ENCODE measurements around the gene IL17A. TPM values are rescaled to one million over a fixed set of nuclear protein-coding genes. Genes with fewer than 3 reads are reported as not detected.

Gene IL17A
- total RNA-seq, 1 experiment from 2014 or later, result not detected

GRCh38 chr6:52143551-52143950, 42.6 kb upstream of the IL17A start:
- intact Hi-C loops (cut with micrococcal nuclease), result no loop called here
- H3K79me2 ChIP-seq (ENCODE audit: low read length), result no peaks in the 10 kb centered on the region
- no peak for TF ChIP-seq EZH2 (IDR thresholded peaks at IDR 0.05; ENCODE audit: low read length, unreplicated experiment)
- no peak for TF ChIP-seq CTCF (conservative IDR thresholded peaks at IDR 0.05; ENCODE audit: low read depth, low read length)
- H3K9me2 ChIP-seq (replicated peaks; ENCODE audit: low read length), result no peaks in the 10 kb centered on the region
- no peak overlapping the region for H3K27ac ChIP-seq (ENCODE audit: low read length)
- no peak overlapping the region for H2AFZ ChIP-seq (ENCODE audit: low read length)
- BruUV-seq (replicated peaks), result no TSS peak
- POLR2A ChIA-PET (ENCODE audit: unreplicated experiment), result no interaction called here
- ATAC-seq (no peak), DNase-seq (no peak)
- H3K27me3 ChIP-seq (ENCODE audit: low read length), result peaks cover 25% of the 10 kb centered on the region; the same call in 1 of the 2 replicates
- H3F3A ChIP-seq (ENCODE audit: low read length, unreplicated experiment), result no peaks in the 10 kb centered on the region
- H3K36me3 ChIP-seq (ENCODE audit: low read depth, low read length), result no peaks in the 10 kb centered on the region
- no peak overlapping the region for H3K4me2 ChIP-seq (ENCODE audit: low read length)
- H3K4me1 ChIP-seq (ENCODE audit: insufficient read depth, low read length), result no peaks in the 10 kb centered on the region
- no peaks in the 10 kb centered on the region for H4K20me1 ChIP-seq (ENCODE audit: low read length)
- no peak overlapping the region for H3K4me3 ChIP-seq (ENCODE audit: low read length)
- CTCF ChIA-PET, result no interaction called here
- no peaks in the 10 kb centered on the region for H3K9me3 ChIP-seq (ENCODE audit: low read length)
- no peak overlapping the region for H3K9ac ChIP-seq (ENCODE audit: low read length)

GRCh38 chr6:52144196-52145076, 41.7 kb upstream of the IL17A start:
- TF ChIP-seq EZH2phosphoT487 (IDR thresholded peaks at IDR 0.05; ENCODE audit: borderline replicate concordance, low read length) (no peak), EZH2 (IDR thresholded peaks at IDR 0.05; ENCODE audit: low read length, unreplicated experiment) (no peak), CTCF (conservative IDR thresholded peaks at IDR 0.05; ENCODE audit: low read depth, low read length) (no peak)
- Histone ChIP-seq H3K27ac (ENCODE audit: low read length) (no peak overlapping the region), H3F3A (ENCODE audit: low read length, unreplicated experiment) (no peaks in the 10 kb centered on the region), H3K9ac (ENCODE audit: low read length) (no peak overlapping the region), H3K9me2 (replicated peaks; ENCODE audit: low read length) (no peaks in the 10 kb centered on the region), H3K4me3 (ENCODE audit: low read length) (no peak overlapping the region), H3K4me2 (ENCODE audit: low read length) (no peak overlapping the region), H3K79me2 (ENCODE audit: low read length) (no peaks in the 10 kb centered on the region), H3K4me1 (ENCODE audit: insufficient read depth, low read length) (no peaks in the 10 kb centered on the region), H4K20me1 (ENCODE audit: low read length) (no peaks in the 10 kb centered on the region), H3K9me3 (ENCODE audit: low read length) (no peaks in the 10 kb centered on the region), H3K36me3 (ENCODE audit: low read depth, low read length) (no peaks in the 10 kb centered on the region), H3K27me3 (ENCODE audit: low read length) (peaks cover 25% of the 10 kb centered on the region; the same call in 1 of the 2 replicates), H2AFZ (ENCODE audit: low read length) (no peak overlapping the region)
- no TSS peak for BruUV-seq (replicated peaks)
- POLR2A ChIA-PET (ENCODE audit: unreplicated experiment), result no interaction called here
- intact Hi-C loops (cut with micrococcal nuclease), result no loop called here
- DNase-seq (no peak), ATAC-seq (no peak)
- CTCF ChIA-PET, result no interaction called here

- Histone ChIP-seq H3K36me3 (ENCODE audit: low read depth, low read length) (no peaks in the 10 kb centered on the region), H3K79me2 (ENCODE audit: low read length) (no peaks in the 10 kb centered on the region), H3K27ac (ENCODE audit: low read length) (no peak overlapping the region), H3K9me2 (replicated peaks; ENCODE audit: low read length) (no peaks in the 10 kb centered on the region), H2AFZ (ENCODE audit: low read length) (no peak overlapping the region), H3K4me1 (ENCODE audit: insufficient read depth, low read length) (no peaks in the 10 kb centered on the region), H3K9me3 (ENCODE audit: low read length) (no peaks in the 10 kb centered on the region), H3K9ac (ENCODE audit: low read length) (no peak overlapping the region), H3F3A (ENCODE audit: low read length, unreplicated experiment) (no peaks in the 10 kb centered on the region), H4K20me1 (ENCODE audit: low read length) (no peaks in the 10 kb centered on the region), H3K4me2 (ENCODE audit: low read length) (no peak overlapping the region), H3K4me3 (ENCODE audit: low read length) (no peak overlapping the region), H3K27me3 (ENCODE audit: low read length) (peaks cover 22% of the 10 kb centered on the region; the same call in 1 of the 2 replicates)
- BruUV-seq (replicated peaks), result no TSS peak
- no peak for DNase-seq
- ChIA-PET POLR2A (ENCODE audit: unreplicated experiment) (no interaction called here), CTCF (no interaction called here)
- intact Hi-C loops (cut with micrococcal nuclease), result no loop called here
- no peak for ATAC-seq
- TF ChIP-seq EZH2 (IDR thresholded peaks at IDR 0.05; ENCODE audit: low read length, unreplicated experiment), result no peak
- no peak for TF ChIP-seq EZH2phosphoT487 (IDR thresholded peaks at IDR 0.05; ENCODE audit: borderline replicate concordance, low read length)
- no peak for TF ChIP-seq CTCF (conservative IDR thresholded peaks at IDR 0.05; ENCODE audit: low read depth, low read length)
Observed at GRCh38 chr6:52146851-52147445, 39.2 kb upstream of the IL17A start.

Measured in PC-3 (cell line).